H9 (cell line): ENCODE results near the gene NT5DC1. TPM values are rescaled to one million over a fixed set of nuclear protein-coding genes. Genes with fewer than 3 reads are reported as not detected.
A peak's percentile ranks its signal among the peaks of the same experiment; 100 is the strongest.

Experiments
- DNase-seq: peaks from one replicate; pipeline ENCODE4 v3.0.0-alpha.2; 2017
- H2AFZ ChIP-seq: one replicate; pipeline ENCODE4 v1.6.1; 2013; ENCODE audit warnings: mild to moderate bottlenecking, low read length, control low read depth, moderate library complexity
- H2AK5ac ChIP-seq: 2 replicates; pipeline ENCODE4 v1.6.1; 2013; ENCODE audit warnings: low read length, control low read depth, mixed read lengths; ENCODE audit not compliant: insufficient read length
- H2BK120ac ChIP-seq: one replicate; pipeline ENCODE4 v1.6.1; 2013; ENCODE audit warnings: low read depth, mild to moderate bottlenecking, low read length, control low read depth, inconsistent platforms; ENCODE audit not compliant: poor library complexity, severe bottlenecking
- H2BK12ac ChIP-seq: 2 replicates; pipeline ENCODE4 v1.6.1; 2013; ENCODE audit warnings: low read length, control low read depth, mixed read lengths, low read depth; ENCODE audit not compliant: insufficient read length
- H2BK15ac ChIP-seq: 2 replicates; pipeline ENCODE4 v1.6.1; 2013; ENCODE audit warnings: low read depth, low read length, control low read depth
- H2BK20ac ChIP-seq: one replicate; pipeline ENCODE4 v1.6.1; 2013; ENCODE audit warnings: low read depth, mild to moderate bottlenecking, low read length, control low read depth, inconsistent platforms; ENCODE audit not compliant: poor library complexity, severe bottlenecking
- H2BK5ac ChIP-seq: 2 replicates; pipeline ENCODE4 v1.6.1; 2013; ENCODE audit warnings: low read length, control low read depth, mixed read lengths; ENCODE audit not compliant: insufficient read length
- H3K14ac ChIP-seq: 2 replicates; pipeline ENCODE4 v1.6.1; 2013; ENCODE audit warnings: low read length, control low read depth; ENCODE audit not compliant: insufficient read depth
- H3K18ac ChIP-seq: 2 replicates; pipeline ENCODE4 v1.6.1; 2013; ENCODE audit warnings: low read depth, mild to moderate bottlenecking, mixed read lengths, low read length, control low read depth; ENCODE audit not compliant: insufficient read length
- H3K23ac ChIP-seq: 2 replicates; pipeline ENCODE4 v1.6.1; 2013; ENCODE audit warnings: low read length, control low read depth, mixed read lengths, low read depth; ENCODE audit not compliant: insufficient read length
- H3K23me2 ChIP-seq: 2 replicates; pipeline ENCODE4 v1.6.1; 2013; ENCODE audit warnings: low read depth, mild to moderate bottlenecking, mixed read lengths, low read length, control low read depth; ENCODE audit not compliant: insufficient read length, poor library complexity, severe bottlenecking
- H3K27ac ChIP-seq: 2 replicates; pipeline ENCODE4 v1.5.1; 2013; ENCODE audit warnings: low read length, control low read depth, mixed read lengths, low read depth; ENCODE audit not compliant: insufficient read length
- H3K27me3 ChIP-seq: 2 replicates; pipeline ENCODE4 v1.6.1; 2013; ENCODE audit warnings: low read length, control low read depth, inconsistent platforms; ENCODE audit not compliant: insufficient read depth
- H3K4ac ChIP-seq: 2 replicates; pipeline ENCODE4 v1.6.1; 2013; ENCODE audit warnings: low read depth, mild to moderate bottlenecking, control low read depth, inconsistent platforms, low read length, moderate library complexity
- H3K4me1 ChIP-seq: 2 replicates; pipeline ENCODE4 v1.6.1; 2013; ENCODE audit warnings: low read length, control low read depth, inconsistent platforms; ENCODE audit not compliant: insufficient read depth
- H3K4me2 ChIP-seq: 2 replicates; pipeline ENCODE4 v1.6.1; 2013; ENCODE audit warnings: low read length, control low read depth, mixed read lengths; ENCODE audit not compliant: insufficient read length, insufficient read depth
- H3K56ac ChIP-seq: 2 replicates; pipeline ENCODE4 v1.6.1; 2013; ENCODE audit warnings: low read depth, mild to moderate bottlenecking, mixed read lengths, low read length, control low read depth; ENCODE audit not compliant: insufficient read length
- H3K79me1 ChIP-seq: 2 replicates; pipeline ENCODE4 v1.6.1; 2013; ENCODE audit warnings: low read depth, mild to moderate bottlenecking, moderate library complexity, low read length, control low read depth, inconsistent platforms; ENCODE audit not compliant: insufficient read depth, poor library complexity, severe bottlenecking
- H3K79me2 ChIP-seq: 2 replicates; pipeline ENCODE4 v1.6.1; 2013; ENCODE audit warnings: low read length, control low read depth, inconsistent platforms; ENCODE audit not compliant: insufficient read depth
- H3K9ac ChIP-seq: 2 replicates; pipeline ENCODE4 v1.6.1; 2013; ENCODE audit warnings: low read length, control low read depth, mixed read lengths; ENCODE audit not compliant: insufficient read length; ENCODE audit errors: extremely low read depth
- H3K9me3 ChIP-seq: one replicate; pipeline ENCODE4 v1.6.1; 2013; ENCODE audit warnings: low read depth, low read length, inconsistent platforms; ENCODE audit not compliant: control insufficient read depth
- H3T11ph ChIP-seq: one replicate; pipeline ENCODE4 v1.6.1; 2013; ENCODE audit warnings: mild to moderate bottlenecking, low read length, control low read depth, inconsistent platforms
- H4K20me1 ChIP-seq: one replicate; pipeline ENCODE4 v1.6.1; 2013; ENCODE audit not compliant: control insufficient read depth, insufficient read length, insufficient read depth
- H4K5ac ChIP-seq: 2 replicates; pipeline ENCODE4 v1.6.1; 2013; ENCODE audit warnings: low read depth, mild to moderate bottlenecking, mixed read lengths, low read length, control low read depth; ENCODE audit not compliant: insufficient read length
- H4K8ac ChIP-seq: replicated peaks from 2 replicates; pipeline ENCODE4 v1.6.1; 2013; ENCODE audit warnings: low read length, control low read depth, mixed read lengths, low read depth; ENCODE audit not compliant: insufficient read length
- H4K91ac ChIP-seq: 2 replicates; pipeline ENCODE4 v1.6.1; 2013; ENCODE audit warnings: low read depth, mild to moderate bottlenecking, moderate library complexity, mixed read lengths, low read length, control low read depth; ENCODE audit not compliant: insufficient read length
- H3K27ac Mint-ChIP-seq, 3 experiments: 2 replicates in 2 of 3; 3 replicates in 1 of 3; pipeline ENCODE4 v1.8.0; 2020 to 2021; ENCODE audit warnings: mixed read lengths in 3 of 3, mild to moderate bottlenecking in 1 of 3, moderate library complexity in 1 of 3
- H3K27me3 Mint-ChIP-seq: 2 replicates; pipeline ENCODE4 v1.8.0; 2021; ENCODE audit warnings: low read depth, mild to moderate bottlenecking, moderate library complexity, mixed read lengths
- H3K36me3 Mint-ChIP-seq, 3 experiments: 2 replicates in 2 of 3; 3 replicates in 1 of 3; pipeline ENCODE4 v1.8.0; 2020 to 2021; ENCODE audit warnings: low read depth in 3 of 3, mixed read lengths in 3 of 3; ENCODE audit not compliant: insufficient read depth in 1 of 3
- H3K4me1 Mint-ChIP-seq, 2 experiments: 2 replicates each; pipeline ENCODE4 v1.8.0; 2020; ENCODE audit warnings: mixed read lengths in 2 of 2
- H3K4me3 Mint-ChIP-seq, 2 experiments: 2 replicates in 1 of 2; 3 replicates in 1 of 2; pipeline ENCODE4 v1.8.0; 2020 to 2021; ENCODE audit warnings: mild to moderate bottlenecking in 2 of 2, mixed read lengths in 2 of 2, moderate library complexity in 1 of 2
- H3K9me3 Mint-ChIP-seq, 2 experiments: 2 replicates in 1 of 2; 3 replicates in 1 of 2; pipeline ENCODE4 v1.8.0; 2020; ENCODE audit warnings: mild to moderate bottlenecking in 2 of 2, mixed read lengths in 2 of 2, moderate library complexity in 1 of 2
- WGBS: extraction: QIAGEN DNeasy Blood & Tissue Kit; methylation state at CpG from one replicate; pipeline ENCODE4 v1.1.7; 2013; ENCODE audit warnings: missing lambda C conversion rate, low lambda C conversion rate, mixed read lengths; ENCODE audit not compliant: insufficient read length; ENCODE audit errors: extremely low coverage; 5-methylcytosine and 5-hydroxymethylcytosine counted together
- total RNA-seq: library from RNA; stranded (reverse); gene quantifications from 2 replicates; pipeline ENCODE4 v1.2.1, GENCODE V29; 2021
- TF ChIP-seq, protein P1 (sequence below): fragments of 200-600 bp; sonication (generic); conservative IDR thresholded peaks from 3 replicates; pipeline ENCODE4 v1.8.0; 2021; ENCODE audit warnings: antibody characterized with exemption, mild to moderate bottlenecking

The NT5DC1 gene
- total RNA-seq, 1 experiment from 2014 or later: 64.9 TPM

DNA sequence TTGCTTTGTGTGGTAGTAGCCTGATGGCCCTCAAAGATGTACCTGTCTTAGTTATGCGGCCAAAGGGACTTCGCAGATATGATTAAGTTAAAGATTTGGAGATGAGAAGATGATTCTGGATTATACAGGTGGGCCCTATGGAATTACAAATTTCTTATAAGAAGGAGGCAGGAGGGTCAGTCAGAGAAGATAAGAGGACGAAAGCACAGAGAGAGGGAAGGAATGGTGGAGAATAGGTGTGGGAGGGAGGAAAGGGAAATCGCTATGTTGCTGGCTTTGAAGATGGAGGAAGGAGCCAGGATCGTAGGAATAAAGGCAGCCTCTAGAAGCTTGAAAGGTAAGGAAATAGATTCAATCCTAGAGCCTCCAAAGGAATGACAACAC lies 180.3 kb downstream of the NT5DC1 start:
- TF ChIP-seq, protein P1, sequence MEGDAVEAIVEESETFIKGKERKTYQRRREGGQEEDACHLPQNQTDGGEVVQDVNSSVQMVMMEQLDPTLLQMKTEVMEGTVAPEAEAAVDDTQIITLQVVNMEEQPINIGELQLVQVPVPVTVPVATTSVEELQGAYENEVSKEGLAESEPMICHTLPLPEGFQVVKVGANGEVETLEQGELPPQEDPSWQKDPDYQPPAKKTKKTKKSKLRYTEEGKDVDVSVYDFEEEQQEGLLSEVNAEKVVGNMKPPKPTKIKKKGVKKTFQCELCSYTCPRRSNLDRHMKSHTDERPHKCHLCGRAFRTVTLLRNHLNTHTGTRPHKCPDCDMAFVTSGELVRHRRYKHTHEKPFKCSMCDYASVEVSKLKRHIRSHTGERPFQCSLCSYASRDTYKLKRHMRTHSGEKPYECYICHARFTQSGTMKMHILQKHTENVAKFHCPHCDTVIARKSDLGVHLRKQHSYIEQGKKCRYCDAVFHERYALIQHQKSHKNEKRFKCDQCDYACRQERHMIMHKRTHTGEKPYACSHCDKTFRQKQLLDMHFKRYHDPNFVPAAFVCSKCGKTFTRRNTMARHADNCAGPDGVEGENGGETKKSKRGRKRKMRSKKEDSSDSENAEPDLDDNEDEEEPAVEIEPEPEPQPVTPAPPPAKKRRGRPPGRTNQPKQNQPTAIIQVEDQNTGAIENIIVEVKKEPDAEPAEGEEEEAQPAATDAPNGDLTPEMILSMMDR: no peak
- Histone ChIP-seq H3K79me2 (peaks cover 15% of the 10 kb centered on the region), H3T11ph (no peak overlapping the region), H4K20me1 (no peaks in the 10 kb centered on the region), H2BK120ac (no peak overlapping the region), H3K9ac (no peak overlapping the region), H2BK12ac (no peak overlapping the region), H2BK5ac (no peak overlapping the region), H3K4ac (no peak overlapping the region), H3K14ac (no peak overlapping the region), H3K56ac (no peak overlapping the region), H4K91ac (peak overlapping the region; percentile 26), H4K5ac (no peak overlapping the region), H3K23ac (no peak overlapping the region), H3K27me3 (no peaks in the 10 kb centered on the region), H3K9me3 (no peaks in the 10 kb centered on the region), H2BK20ac (no peak overlapping the region), H3K4me1 (peaks cover 3% of the 10 kb centered on the region; the same call in 1 of the 2 replicates), H4K8ac (no peak overlapping the region), H2AK5ac (peak overlapping the region; percentile 14), H3K27ac (no peak overlapping the region), H2BK15ac (no peak overlapping the region), H3K4me2 (peak overlapping the region; percentile 87), H3K23me2 (peaks cover 10% of the 10 kb centered on the region), H2AFZ (no peak overlapping the region), H3K18ac (peak overlapping the region; percentile 12), H3K79me1 (peaks cover 6% of the 10 kb centered on the region)
- H3K27me3 Mint-ChIP-seq: no peaks in the 10 kb centered on the region; the same call in 1 of the 2 replicates
- DNase-seq: no peak
- peak overlapping the region in 2 of 3 experiments; percentile 8 to 100; a peak in 2 of 7 replicates for H3K27ac Mint-ChIP-seq
- H3K4me3 Mint-ChIP-seq: peak overlapping the region; percentile 96 to 99
- H3K4me1 Mint-ChIP-seq: peaks cover 36 to 42% of the 10 kb centered on the region in 2 experiments
- WGBS: 100% methylated on average over 2 of the region's 5 CpGs
- peaks cover 6 to 24% (median 21%) of the 10 kb centered on the region in 3 experiments; a peak in 6 of 7 replicates for H3K36me3 Mint-ChIP-seq
- H3K9me3 Mint-ChIP-seq: no peaks in the 10 kb centered on the region
